ENCODE measurements around the gene TXNRD1.
"Not testable (repeated sequence)": the region's sequence is repeated elsewhere in the genome, so short reads cannot be mapped to it uniquely, and the experiment has no call there.

Gene TXNRD1

GRCh38 chr12:104381731-104382480, 166.3 kb downstream of the TXNRD1 start:
- Histone ChIP-seq H3K36me3 (ENCODE audit: low read depth) (no peaks in the 10 kb centered on the region), H3K9me3 (ENCODE audit: severe bottlenecking) (no peaks in the 10 kb centered on the region), H3K27me3 (ENCODE audit: insufficient read depth, poor library complexity, severe bottlenecking) (no peaks in the 10 kb centered on the region), H3K27ac (ENCODE audit: poor library complexity, severe bottlenecking) (no peak overlapping the region), H3K4me1 (ENCODE audit: insufficient read depth, poor library complexity, severe bottlenecking) (no peaks in the 10 kb centered on the region), H3K4me3 (ENCODE audit: severe bottlenecking) (no peak overlapping the region)
- ATAC-seq (ENCODE audit: low read depth) (peak; percentile 84), DNase-seq (ENCODE audit: low spot score) (peak; percentile 66)
- TF ChIP-seq CTCF (IDR thresholded peaks at IDR 0.05; ENCODE audit: poor library complexity, severe bottlenecking): peak; percentile 93

- Histone ChIP-seq H3K27ac (ENCODE audit: poor library complexity, severe bottlenecking) (no peak overlapping the region), H3K36me3 (ENCODE audit: low read depth) (no peaks in the 10 kb centered on the region), H3K4me1 (ENCODE audit: insufficient read depth, poor library complexity, severe bottlenecking) (no peaks in the 10 kb centered on the region), H3K9me3 (ENCODE audit: severe bottlenecking) (no peaks in the 10 kb centered on the region), H3K4me3 (ENCODE audit: severe bottlenecking) (no peak overlapping the region), H3K27me3 (ENCODE audit: insufficient read depth, poor library complexity, severe bottlenecking) (no peaks in the 10 kb centered on the region)
- TF ChIP-seq CTCF (IDR thresholded peaks at IDR 0.05; ENCODE audit: poor library complexity, severe bottlenecking): no peak
- no peak for DNase-seq (ENCODE audit: low spot score)
- ATAC-seq (ENCODE audit: low read depth): no peak
Observed at GRCh38 chr12:104384141-104384880, 168.7 kb downstream of the TXNRD1 start.

GRCh38 chr12:104385510-104385909, 169.9 kb downstream of the TXNRD1 start:
- no peak for TF ChIP-seq CTCF (IDR thresholded peaks at IDR 0.05; ENCODE audit: poor library complexity, severe bottlenecking)
- H3K4me3 ChIP-seq (ENCODE audit: severe bottlenecking): no peak overlapping the region
- no peak overlapping the region for H3K27ac ChIP-seq (ENCODE audit: poor library complexity, severe bottlenecking)
- no peaks in the 10 kb centered on the region for H3K36me3 ChIP-seq (ENCODE audit: low read depth)
- H3K27me3 ChIP-seq (ENCODE audit: insufficient read depth, poor library complexity, severe bottlenecking): no peaks in the 10 kb centered on the region
- H3K4me1 ChIP-seq (ENCODE audit: insufficient read depth, poor library complexity, severe bottlenecking): no peaks in the 10 kb centered on the region
- H3K9me3 ChIP-seq (ENCODE audit: severe bottlenecking): no peaks in the 10 kb centered on the region
- ATAC-seq (ENCODE audit: low read depth): no peak
- no peak for DNase-seq (ENCODE audit: low spot score)

GRCh38 chr12:104386461-104386860, 170.9 kb downstream of the TXNRD1 start:
- no peak overlapping the region for H3K4me3 ChIP-seq (ENCODE audit: severe bottlenecking)
- no peak overlapping the region for H3K27ac ChIP-seq (ENCODE audit: poor library complexity, severe bottlenecking)
- no peaks in the 10 kb centered on the region for H3K4me1 ChIP-seq (ENCODE audit: insufficient read depth, poor library complexity, severe bottlenecking)
- no peak for ATAC-seq (ENCODE audit: low read depth)
- no peaks in the 10 kb centered on the region for H3K36me3 ChIP-seq (ENCODE audit: low read depth)
- no peaks in the 10 kb centered on the region for H3K27me3 ChIP-seq (ENCODE audit: insufficient read depth, poor library complexity, severe bottlenecking)
- no peaks in the 10 kb centered on the region for H3K9me3 ChIP-seq (ENCODE audit: severe bottlenecking)
- no peak for DNase-seq (ENCODE audit: low spot score)
- TF ChIP-seq CTCF (IDR thresholded peaks at IDR 0.05; ENCODE audit: poor library complexity, severe bottlenecking): no peak

GRCh38 chr12:104387190-104387589, 171.6 kb downstream of the TXNRD1 start:
- TF ChIP-seq CTCF (IDR thresholded peaks at IDR 0.05; ENCODE audit: poor library complexity, severe bottlenecking): no peak
- DNase-seq (ENCODE audit: low spot score) (no peak), ATAC-seq (ENCODE audit: low read depth) (no peak)
- Histone ChIP-seq H3K36me3 (ENCODE audit: low read depth) (no peaks in the 10 kb centered on the region), H3K27me3 (ENCODE audit: insufficient read depth, poor library complexity, severe bottlenecking) (no peaks in the 10 kb centered on the region), H3K9me3 (ENCODE audit: severe bottlenecking) (no peaks in the 10 kb centered on the region), H3K27ac (ENCODE audit: poor library complexity, severe bottlenecking) (no peak overlapping the region), H3K4me3 (ENCODE audit: severe bottlenecking) (no peak overlapping the region), H3K4me1 (ENCODE audit: insufficient read depth, poor library complexity, severe bottlenecking) (no peaks in the 10 kb centered on the region)

GRCh38 chr12:104394086-104394485, 178.5 kb downstream of the TXNRD1 start:
- ATAC-seq (ENCODE audit: low read depth); DNase-seq (ENCODE audit: low spot score): not testable (repeated sequence)

More at GRCh38 chr12:104394086-104394485, 178.5 kb downstream of the TXNRD1 start:
- not testable (repeated sequence) for H3K27ac ChIP-seq (ENCODE audit: poor library complexity, severe bottlenecking); H3K4me1 ChIP-seq (ENCODE audit: insufficient read depth, poor library complexity, severe bottlenecking); H3K9me3 ChIP-seq (ENCODE audit: severe bottlenecking); H3K36me3 ChIP-seq (ENCODE audit: low read depth); H3K27me3 ChIP-seq (ENCODE audit: insufficient read depth, poor library complexity, severe bottlenecking); H3K4me3 ChIP-seq (ENCODE audit: severe bottlenecking)
